HFF-Myc (cell line): ENCODE results near the gene TMPRSS7.

Experiments
- DNase-seq: peaks from one replicate; pipeline ENCODE4 v3.0.0-alpha.2; 2011; ENCODE audit warnings: low read depth; ENCODE audit errors: extremely low read depth
- H3K4me3 ChIP-seq: replicated peaks from 2 replicates; pipeline ENCODE4 v1.5.1; 2011; ENCODE audit warnings: low read depth, mild to moderate bottlenecking, control low read depth, low read length
- TF ChIP-seq, protein P1 (sequence below): IDR thresholded peaks from 2 replicates; pipeline ENCODE4 v1.5.1; 2012; ENCODE audit warnings: mild to moderate bottlenecking, low read depth, low read length, control low read depth; ENCODE audit errors: missing control alignments

TMPRSS7 gene

DNA sequence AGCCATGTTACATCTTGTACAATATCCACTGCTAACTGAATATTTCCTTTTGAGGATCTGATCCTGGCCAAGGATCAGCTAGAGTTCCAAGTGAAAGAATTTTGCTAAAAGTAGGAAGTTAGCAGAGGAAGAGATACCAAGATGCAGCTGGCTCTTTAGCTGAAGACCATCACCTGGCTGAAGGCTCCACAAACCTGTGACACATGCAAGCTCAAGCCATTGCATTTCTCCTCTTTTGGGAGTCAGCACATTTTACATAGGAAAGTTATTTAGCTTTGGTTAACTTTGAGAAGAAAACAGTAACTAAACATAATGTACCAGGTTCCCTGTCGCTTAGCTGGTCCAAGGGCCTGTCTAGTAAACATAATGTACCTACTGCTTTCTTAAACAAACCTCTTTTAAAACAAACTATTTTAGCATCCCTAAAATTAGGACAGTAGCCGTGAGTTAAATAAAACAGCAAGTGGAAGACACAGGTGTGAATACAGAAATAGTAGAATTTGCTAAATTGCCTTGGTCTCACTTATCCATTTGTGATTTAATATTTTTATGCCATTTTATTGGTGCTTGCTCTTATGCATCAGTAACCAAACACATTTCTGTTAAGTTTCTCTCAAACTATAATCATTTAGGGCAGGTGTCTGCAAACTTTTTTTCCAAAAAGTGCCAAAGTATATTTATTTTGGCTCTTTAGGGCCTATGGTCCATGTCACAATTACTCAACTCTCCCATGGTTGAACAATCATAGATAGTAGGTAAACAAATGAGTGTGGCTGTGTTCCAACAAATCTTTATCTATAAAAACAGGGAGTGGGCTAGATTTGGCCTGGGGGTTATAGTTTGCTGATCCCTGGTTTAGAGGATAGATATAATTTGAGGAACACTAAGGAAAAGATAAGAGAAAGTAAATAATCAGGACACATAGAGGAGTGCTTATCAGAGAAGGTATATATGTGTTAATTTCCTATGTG lies 87.3 kb downstream of the TMPRSS7 start:
- DNase-seq, result no peak
- H3K4me3 ChIP-seq, result no peak overlapping the region
- TF ChIP-seq, protein P1, sequence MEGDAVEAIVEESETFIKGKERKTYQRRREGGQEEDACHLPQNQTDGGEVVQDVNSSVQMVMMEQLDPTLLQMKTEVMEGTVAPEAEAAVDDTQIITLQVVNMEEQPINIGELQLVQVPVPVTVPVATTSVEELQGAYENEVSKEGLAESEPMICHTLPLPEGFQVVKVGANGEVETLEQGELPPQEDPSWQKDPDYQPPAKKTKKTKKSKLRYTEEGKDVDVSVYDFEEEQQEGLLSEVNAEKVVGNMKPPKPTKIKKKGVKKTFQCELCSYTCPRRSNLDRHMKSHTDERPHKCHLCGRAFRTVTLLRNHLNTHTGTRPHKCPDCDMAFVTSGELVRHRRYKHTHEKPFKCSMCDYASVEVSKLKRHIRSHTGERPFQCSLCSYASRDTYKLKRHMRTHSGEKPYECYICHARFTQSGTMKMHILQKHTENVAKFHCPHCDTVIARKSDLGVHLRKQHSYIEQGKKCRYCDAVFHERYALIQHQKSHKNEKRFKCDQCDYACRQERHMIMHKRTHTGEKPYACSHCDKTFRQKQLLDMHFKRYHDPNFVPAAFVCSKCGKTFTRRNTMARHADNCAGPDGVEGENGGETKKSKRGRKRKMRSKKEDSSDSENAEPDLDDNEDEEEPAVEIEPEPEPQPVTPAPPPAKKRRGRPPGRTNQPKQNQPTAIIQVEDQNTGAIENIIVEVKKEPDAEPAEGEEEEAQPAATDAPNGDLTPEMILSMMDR, result no peak

DNA sequence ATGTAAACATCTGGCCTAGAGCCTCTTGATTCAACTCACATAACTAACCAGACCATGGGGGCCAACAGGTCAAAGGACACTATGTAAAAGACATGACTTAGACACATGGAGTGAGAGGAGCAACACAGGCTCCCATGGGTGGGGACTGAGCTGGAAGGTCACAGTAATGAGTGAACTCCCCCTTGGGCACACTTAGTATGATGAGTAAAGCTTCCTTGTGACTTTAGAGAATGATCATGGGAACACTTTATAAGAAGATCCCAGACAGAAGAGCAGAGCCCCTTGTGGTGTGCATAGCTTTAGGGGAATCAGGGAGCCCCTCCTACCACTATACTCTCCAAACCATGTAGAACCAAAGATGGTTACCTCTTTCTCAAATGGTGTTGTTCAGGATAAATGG lies 88.3 kb downstream of the TMPRSS7 start:
- no peak for DNase-seq
- TF ChIP-seq, protein P1, result no peak
- H3K4me3 ChIP-seq, result no peak overlapping the region

DNA sequence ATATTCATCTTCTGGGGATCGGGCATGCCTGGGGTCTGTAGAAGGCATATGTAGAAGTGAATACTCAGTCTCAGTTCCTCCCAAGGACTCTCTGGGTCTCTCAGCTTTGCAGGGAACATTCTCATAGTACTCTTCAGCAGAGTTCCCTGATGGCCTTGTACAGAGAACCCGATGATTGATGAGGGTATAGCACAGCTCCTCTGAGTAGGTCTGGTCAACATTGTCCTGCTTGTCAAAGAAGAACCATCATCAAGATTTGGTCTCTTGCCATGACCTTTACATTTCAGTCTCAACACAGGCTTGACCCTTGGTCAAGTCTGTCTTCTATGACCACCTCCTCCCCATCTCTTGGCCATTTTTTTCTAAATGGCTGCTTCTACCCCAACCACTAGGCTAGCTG lies 89.0 kb downstream of the TMPRSS7 start:
- TF ChIP-seq, protein P1, result no peak
- no peak for DNase-seq
- no peak overlapping the region for H3K4me3 ChIP-seq

DNA sequence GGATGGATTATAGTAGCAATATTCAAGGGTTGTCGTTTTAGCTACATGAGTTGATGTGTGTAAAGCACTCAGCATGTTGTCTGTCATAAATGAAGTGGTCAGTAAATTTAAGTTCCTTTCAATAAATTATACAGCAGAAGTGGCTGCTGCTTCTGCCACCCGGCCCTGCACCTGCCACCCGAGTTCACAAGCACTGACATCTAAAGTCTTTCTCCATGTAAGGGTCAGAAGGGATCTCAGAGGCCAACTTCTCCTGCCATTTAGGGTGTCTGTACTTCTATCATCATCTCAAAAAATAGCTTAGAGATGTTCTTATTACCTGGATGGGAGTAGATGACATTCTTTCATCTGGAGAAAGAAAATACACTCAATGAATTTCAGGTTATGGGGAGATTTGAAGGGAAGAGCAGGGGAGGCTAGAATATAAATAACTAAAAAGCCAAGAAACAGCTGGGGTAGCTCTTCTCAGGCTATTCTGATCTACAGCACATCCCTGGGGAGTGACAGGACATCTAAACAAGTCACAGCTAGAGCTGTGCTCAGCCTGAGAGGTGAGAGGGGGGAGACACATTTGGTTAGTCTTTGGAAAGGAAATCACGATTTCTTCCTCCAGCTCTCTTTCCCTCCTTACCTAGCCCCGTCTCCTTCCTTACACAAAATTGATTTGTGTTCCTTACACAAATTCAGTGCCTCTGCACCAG lies 90.5 kb downstream of the TMPRSS7 start:
- no peak for DNase-seq
- H3K4me3 ChIP-seq, result no peak overlapping the region
- TF ChIP-seq, protein P1, result no peak

DNA sequence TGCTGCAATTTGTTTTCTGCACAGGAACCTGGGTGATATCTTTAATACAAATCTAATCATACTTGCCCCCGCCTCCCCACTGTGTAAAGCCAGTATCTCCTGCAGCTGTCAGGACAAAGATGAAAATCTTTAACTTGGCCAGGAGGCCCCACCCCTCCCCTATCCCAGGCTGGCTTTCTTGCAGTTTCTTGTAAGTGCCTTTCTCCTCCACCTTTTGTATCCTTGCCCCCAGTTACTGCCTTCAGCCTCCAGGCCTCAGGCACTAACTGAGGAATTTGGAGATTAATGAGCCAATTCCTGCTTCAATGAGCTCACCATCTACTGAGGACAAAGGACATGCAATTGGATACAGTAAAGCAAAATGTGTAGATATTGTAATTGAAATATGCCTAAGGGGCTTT lies 92.0 kb downstream of the TMPRSS7 start:
- DNase-seq, result no peak
- no peak overlapping the region for H3K4me3 ChIP-seq
- TF ChIP-seq, protein P1, result no peak

DNA sequence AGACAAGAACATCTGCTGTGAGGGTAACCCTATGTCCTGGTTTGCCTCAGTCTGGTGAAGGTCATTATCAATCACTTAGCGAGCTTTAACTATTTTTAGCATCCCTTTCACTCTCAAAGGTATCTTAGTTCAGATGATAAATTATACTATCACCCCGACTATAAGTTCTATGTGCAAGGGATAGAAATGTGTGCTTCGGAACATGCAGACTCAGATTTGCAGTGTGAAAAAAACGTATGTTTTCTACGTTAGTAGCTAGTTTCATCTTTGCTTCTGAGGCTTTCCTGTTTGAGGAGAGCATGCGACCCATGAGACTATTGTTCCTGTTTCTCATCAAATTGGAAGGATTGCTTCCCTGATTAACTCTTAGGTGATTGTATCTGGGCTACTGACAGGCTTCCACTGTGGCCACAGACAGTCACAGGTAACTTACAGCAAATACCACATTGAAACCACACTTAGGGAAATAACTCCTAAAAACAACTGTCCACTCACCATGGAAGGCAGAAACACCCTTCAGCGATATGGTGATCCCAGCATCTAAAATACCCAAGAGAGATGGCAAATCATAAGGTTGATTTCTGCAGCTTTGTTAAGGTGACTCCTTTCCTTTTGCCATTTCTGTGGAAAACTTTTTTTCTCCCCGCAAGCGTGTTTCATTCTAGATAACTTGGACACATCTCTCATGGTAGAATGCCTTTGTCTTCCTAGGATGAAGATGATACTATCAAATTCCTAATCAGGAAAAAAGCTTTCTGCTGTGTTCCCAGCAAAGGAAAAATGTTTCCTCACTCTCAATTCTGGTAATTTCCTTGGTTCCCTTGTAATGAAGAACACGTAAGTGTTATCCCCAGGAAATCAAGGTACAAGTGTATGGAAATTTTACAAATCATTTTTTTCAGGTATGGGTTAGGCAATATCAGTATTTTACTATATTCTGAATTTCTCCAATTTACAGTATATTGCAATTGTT lies 93.3 kb downstream of the TMPRSS7 start:
- DNase-seq, result no peak
- TF ChIP-seq, protein P1, result no peak
- H3K4me3 ChIP-seq, result no peak overlapping the region
